ENCODE results near the gene PLCD3. TPM values are rescaled to one million over a fixed set of nuclear protein-coding genes. Genes with fewer than 3 reads are reported as not detected.

Gene PLCD3
- total and polyA plus RNA-seq, 2 of the 8 experiments (the other 6 are each of a cell fraction or from before 2014, with no cell fraction given) = 26.5 to 48.1 TPM

- TF ChIP-seq E2F6 (IDR thresholded peaks at IDR 0.05) = no peak
- TF ChIP-seq CREB1 (IDR thresholded peaks at IDR 0.05) = no peak
- TF ChIP-seq JUND (IDR thresholded peaks at IDR 0.05; ENCODE audit: low read length) = no peak
Measured at GRCh38 chr17:45104029-45104428, 28.3 kb downstream of the PLCD3 start (continued).
